Measurements from ENCODE around the gene RAB40AL.
"Not testable (repeated sequence)": the region's sequence is repeated elsewhere in the genome, so short reads cannot be mapped to it uniquely, and the experiment has no call there.

RAB40AL gene, protein sequence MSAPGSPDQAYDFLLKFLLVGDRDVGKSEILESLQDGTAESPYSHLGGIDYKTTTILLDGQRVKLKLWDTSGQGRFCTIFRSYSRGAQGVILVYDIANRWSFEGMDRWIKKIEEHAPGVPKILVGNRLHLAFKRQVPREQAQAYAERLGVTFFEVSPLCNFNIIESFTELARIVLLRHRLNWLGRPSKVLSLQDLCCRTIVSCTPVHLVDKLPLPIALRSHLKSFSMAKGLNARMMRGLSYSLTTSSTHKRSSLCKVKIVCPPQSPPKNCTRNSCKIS

DNA sequence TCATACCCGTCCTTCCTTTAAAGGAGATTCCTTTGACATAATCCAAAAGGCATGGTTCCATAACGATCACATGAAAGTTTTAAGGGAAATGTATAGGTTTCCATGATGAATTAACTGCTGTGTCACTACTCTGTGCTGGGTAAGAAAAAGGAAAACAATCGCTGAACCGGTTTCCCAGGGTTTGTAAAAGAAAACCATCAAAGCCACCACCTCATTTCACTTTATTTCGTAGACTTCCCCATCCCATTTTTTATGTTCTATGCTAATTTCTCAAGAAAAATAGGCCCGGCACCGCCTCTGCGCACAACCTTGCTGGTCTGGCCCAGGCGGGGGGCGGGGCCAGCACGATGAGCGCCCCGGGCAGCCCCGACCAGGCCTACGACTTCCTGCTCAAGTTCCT lies at the start of gene RAB40AL:
TSS of gene RAB40AL (plus strand) at position 301 of the 400 bp plus-strand sequence. CDS start at position 348, 47 bp downstream.
- not testable (repeated sequence) for DNase-seq (ENCODE audit: insufficient read length, low spot score); FAIRE-seq

DNA sequence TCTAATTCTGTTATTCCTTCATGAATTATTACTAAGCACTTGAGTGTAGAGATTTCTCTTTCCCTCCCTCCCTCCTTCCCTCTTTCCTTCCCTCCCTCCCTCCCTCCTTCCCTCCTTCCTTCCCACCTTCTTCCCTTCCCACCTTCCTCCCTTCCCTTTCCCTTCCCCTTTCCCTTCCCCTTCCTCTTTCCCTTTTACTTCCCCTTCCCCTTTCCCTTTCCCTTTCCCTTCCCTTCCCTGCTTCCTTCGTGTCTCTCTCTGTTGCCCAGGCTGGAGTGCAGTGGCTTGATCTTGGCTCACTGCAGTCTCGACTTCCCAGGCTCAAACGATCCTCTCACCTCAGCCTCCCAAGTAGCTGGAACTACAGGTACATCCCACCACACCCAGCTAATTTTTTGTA lies 49.4 kb upstream of the RAB40AL start:
- DNase-seq (ENCODE audit: insufficient read length, low spot score) (no peak), FAIRE-seq (no peak)

DNA sequence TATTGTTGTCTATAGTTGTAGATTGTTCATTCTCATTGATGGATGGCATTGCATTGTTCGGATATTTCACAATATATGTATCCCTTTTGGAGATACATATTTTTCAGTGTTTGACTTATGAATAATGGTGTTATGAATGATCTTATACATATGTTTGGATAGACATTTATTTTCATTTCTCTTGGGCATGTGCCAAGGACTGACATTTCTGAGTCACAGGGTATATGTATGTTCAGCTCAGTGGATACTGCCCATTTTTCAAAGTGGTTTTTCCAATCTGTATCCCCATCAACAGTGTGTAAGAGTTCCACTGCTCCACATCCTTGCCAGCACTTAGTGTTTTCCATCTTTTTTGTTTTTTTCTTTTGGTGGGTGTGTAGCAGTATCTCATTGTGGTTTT lies 45.0 kb upstream of the RAB40AL start:
- FAIRE-seq = no peak

DNA sequence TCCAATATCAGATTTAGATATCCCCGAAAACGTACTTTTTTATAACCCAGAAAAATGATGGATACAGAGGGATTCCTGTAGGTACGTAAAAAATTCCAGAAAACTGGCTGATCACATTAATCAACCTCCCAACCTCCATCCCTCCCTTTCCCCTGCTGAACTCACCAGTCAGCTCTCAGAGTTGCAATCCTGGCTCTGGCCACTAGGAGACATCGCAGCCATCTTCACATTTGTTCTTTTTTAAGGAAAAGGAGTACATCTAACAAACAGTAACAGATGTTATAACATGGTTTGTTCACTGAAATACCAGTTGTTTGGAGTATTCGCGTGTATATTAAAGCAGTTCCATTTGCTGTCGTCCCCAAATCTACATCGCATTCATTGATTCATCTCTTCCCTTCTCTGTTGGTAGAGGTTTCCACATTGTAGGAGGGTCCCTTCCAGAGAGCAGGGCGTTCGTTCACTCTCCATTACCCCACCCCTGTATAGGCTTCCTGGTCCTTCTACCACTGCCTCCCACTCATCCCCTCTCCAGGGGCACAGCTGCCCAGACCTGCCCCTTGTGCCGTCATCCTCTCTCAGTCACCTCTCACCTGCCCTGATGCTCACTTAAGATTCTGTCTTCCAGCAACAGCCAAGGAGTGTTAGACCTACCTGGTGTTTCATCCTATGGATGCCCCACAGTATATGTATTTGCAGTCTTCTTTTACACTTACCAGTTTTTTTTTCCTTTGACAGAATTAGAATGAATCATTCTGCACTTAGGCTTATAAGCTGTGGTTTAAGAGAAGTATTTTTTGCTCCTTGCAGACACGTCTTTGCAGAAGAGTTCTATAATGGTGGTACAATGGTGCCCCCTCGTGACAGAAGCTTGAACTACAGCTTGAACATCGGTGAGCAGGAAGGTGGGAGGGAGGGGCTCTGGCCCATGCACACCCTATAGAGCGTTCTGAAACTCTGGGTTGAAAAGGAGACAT lies 36.8 kb upstream of the RAB40AL start:
- DNase-seq (ENCODE audit: insufficient read length, low spot score) (peak; percentile 6), FAIRE-seq (no peak)

More for the DNA sequence above, 45.0 kb upstream of the RAB40AL start:
- no peak for DNase-seq (ENCODE audit: insufficient read length, low spot score)

- DNase-seq (ENCODE audit: insufficient read length, low spot score) = no peak
- FAIRE-seq = no peak
These were observed 34.7 kb upstream of the RAB40AL start for GRCh38 chrX:102902355-102902754.

- FAIRE-seq (no peak), DNase-seq (ENCODE audit: insufficient read length, low spot score) (no peak)
These were observed 5.9 kb upstream of the RAB40AL start for GRCh38 chrX:102930990-102931756.

DNA sequence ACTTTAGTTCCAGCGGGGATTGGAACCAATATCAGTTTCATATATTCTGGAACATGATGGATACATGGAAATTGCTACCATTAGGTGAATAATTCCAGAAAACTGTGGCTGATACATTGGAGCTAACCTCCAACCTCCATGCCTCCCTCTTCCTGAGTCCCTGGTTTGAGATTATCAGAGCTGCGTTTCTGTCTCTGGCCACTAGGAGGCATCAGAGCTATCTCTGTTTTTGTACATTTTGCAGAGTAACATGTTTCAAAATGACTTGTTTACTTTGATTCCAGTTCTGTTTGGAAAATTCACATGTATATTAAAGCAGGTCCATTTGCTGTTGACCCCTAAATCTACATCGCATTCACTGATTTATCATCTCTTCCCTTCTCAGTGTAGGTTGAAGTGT lies 2.4 kb upstream of the RAB40AL start:
- DNase-seq (ENCODE audit: insufficient read length, low spot score) (no peak), FAIRE-seq (no peak)

DNA sequence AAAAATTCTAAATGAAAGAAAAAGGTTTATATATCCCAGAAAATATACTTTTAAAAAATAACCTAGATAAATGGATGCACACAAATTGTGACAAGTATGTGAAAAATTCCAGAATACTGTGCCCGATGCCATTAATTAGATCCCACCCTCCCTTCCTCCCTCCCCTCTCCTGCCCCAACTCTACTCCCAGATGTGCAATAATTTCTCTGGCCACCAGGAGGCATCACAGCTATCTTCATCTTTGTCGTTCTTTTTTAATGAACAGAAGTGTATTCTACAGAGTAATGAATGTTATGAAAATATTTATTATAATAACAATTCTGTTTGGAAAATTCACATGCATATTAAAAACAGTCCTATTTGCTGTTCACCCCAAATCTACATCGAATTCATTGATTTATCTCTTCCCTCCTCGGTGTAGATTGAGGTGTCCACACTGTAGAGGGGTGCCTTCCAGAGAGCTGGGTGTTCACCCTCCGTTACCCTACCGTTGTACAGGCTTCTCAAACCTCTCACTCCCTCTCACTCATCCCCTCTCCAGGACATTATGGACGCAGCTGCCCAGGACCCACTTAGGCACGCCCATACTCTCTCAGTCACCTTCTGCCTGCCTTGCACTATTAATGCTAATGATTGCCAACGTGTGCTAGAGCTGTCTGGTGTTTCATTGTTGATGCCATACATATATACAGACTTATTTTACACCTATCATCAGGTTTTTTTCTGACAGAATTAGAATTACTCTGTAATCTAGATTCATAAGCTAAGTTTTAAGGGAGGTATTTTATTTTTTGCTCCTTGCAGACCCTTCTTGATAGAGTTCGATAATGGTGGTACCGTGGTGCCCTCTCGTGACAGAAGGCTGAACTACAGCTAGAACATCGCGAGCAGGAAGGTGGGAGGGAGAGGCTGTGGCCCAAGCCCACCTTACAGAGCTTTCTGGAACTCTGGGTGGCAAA lies 14.1 kb downstream of the RAB40AL start:
- FAIRE-seq = no peak

GRCh38 chrX:102957751-102958150 lies 20.7 kb downstream of the RAB40AL start:
- DNase-seq (ENCODE audit: insufficient read length, low spot score) = no peak
- FAIRE-seq = no peak

More for the DNA sequence above, 14.1 kb downstream of the RAB40AL start:
- DNase-seq (ENCODE audit: insufficient read length, low spot score) = no peak

DNA sequence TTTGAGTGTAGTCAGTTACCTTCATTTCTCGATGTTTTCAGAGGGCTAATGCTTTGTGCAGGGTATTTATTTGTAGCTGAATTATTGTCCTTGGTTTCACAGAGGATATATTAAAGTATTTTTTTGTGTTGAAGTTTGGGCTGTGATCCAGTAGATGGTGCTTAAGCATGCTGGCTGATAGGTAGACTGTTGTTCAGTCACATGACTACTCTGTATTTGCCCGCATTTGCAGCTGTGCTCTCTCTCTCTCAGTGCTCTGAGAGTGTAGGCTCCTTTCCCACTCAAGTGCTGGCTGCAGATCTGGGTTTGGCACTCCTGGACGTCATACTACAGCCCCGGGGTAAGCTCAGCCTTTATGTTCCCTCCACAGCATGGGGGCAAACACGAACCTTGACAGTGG lies 21.7 kb downstream of the RAB40AL start:
- DNase-seq (ENCODE audit: insufficient read length, low spot score) (no peak), FAIRE-seq (no peak)

GRCh38 chrX:102959471-102959870 lies 22.4 kb downstream of the RAB40AL start:
- FAIRE-seq = no peak

DNA sequence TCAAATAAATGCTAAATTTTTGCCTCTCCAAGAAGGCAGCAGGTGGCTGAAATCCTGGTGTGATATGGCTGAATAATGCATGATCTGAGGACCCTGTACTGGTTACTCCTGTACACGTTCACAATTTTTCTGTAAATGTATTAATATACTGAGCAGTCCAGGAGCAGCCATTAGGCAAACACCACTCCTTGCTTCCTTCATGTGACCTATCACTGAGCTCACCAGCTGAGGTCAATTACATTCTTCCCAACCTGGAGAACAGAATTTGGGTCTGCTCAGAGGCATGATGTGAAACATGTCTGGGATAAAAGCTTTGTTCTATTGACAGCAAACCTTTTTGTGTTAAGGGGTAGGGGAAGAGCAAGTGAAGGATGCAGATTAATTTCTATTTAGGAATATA lies 26.9 kb downstream of the RAB40AL start:
- FAIRE-seq (no peak), DNase-seq (ENCODE audit: insufficient read length, low spot score) (no peak)

More at GRCh38 chrX:102959471-102959870, 22.4 kb downstream of the RAB40AL start:
- peak; percentile 10 for DNase-seq (ENCODE audit: insufficient read length, low spot score)

DNA sequence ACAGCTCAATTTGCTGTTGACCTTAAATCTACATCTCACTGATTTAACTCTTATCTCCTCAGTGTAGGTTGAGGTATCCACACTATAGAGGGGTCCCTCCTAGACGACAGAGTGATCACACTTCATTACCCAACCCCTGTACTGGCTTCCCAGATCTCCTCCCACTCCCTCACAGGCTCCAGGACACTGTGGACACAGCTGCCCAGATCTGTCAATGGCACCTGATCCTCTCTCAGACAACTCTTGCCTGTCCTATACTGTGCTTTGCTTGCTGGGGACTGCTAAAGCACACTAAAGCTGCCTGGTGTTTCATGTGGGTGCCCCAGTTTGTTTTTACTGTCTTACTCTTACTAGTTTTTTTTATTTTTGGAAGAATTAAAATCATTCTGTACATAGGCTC lies 27.9 kb downstream of the RAB40AL start:
- DNase-seq (ENCODE audit: insufficient read length, low spot score) (no peak), FAIRE-seq (no peak)

DNA sequence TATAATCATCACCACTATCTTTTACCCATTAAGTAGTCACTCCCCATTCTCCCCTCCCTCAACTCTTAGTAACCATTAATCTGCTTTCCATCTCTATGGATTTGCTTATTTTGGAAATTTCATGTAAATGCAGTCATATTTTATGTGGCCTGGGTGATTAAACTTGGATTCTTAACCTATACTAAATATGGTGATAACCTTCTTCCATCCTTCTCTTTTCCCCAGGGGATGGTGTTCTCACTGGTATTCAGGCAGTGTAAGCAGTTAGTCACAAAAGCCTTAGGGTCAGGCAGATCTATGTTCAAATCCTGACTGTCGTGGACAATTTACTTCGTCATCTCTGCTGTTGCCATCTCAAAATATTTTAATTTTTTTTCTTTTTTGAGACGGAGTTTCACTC lies 29.6 kb downstream of the RAB40AL start:
- DNase-seq (ENCODE audit: insufficient read length, low spot score) = no peak
- no peak for FAIRE-seq

DNA sequence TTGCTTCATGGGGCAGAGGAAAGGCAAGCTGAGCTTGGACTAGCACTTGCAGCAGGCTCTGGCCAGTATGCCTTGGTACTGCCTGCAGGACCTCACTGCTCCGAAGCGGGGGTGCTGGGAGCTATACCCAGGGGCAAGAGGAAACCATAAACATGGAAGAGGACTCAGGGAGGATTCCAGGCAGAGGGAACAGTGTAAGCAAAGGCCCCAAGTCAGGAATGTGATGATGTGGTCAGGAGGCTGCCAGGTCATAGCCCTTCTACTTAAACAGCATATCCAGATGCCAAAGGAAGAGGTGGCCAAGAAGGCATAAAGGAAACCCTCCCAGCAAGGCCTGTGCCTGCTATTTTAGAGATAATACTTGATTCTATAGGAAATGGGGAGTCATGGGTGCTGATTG lies 31.1 kb downstream of the RAB40AL start:
- FAIRE-seq (no peak), DNase-seq (ENCODE audit: insufficient read length, low spot score) (no peak)

- FAIRE-seq = not testable (repeated sequence)
These were observed 34.5 kb downstream of the RAB40AL start for GRCh38 chrX:102971536-102971935.

GRCh38 chrX:102975016-102975415 lies 37.9 kb downstream of the RAB40AL start:
- FAIRE-seq (no peak), DNase-seq (ENCODE audit: insufficient read length, low spot score) (no peak)

More at GRCh38 chrX:102971536-102971935, 34.5 kb downstream of the RAB40AL start:
- not testable (repeated sequence) for DNase-seq (ENCODE audit: insufficient read length, low spot score)

- FAIRE-seq (no peak), DNase-seq (ENCODE audit: insufficient read length, low spot score) (no peak)
These were observed 39.2 kb downstream of the RAB40AL start for GRCh38 chrX:102976286-102976685.

- DNase-seq (ENCODE audit: insufficient read length, low spot score) (no peak), FAIRE-seq (no peak)
These were observed 39.9 kb downstream of the RAB40AL start for GRCh38 chrX:102976793-102977495.

Data from HTR-8/SVneo (cell line).